IMR-90 (cell line): ENCODE measurements around the gene KIF3A. TPM values are rescaled to one million over a fixed set of nuclear protein-coding genes. Genes with fewer than 3 reads are reported as not detected.

Source experiments
- ATAC-seq: fragments of 200-7000 bp; cut with Tn5 transposase; 2 replicates; pipeline ENCODE4 v1.9.1; 2020; ENCODE audit warnings: low read depth, mild to moderate bottlenecking, moderate library complexity
- BruUV-seq: library from RNA; stranded (reverse); fragments of 400-500 nt; replicated peaks from 2 replicates; lab custom pipeline; 2021; lab: Mats Ljungman, UMichigan
- CTCF ChIA-PET: fragments of 300-600 bp; formaldehyde crosslinking; extraction: SDS; loops from one replicate; lab custom pipeline; 2021; ENCODE audit warnings: antibody characterized with exemption; lab: Yijun Ruan, JAX
- POLR2A ChIA-PET: fragments of 300-600 bp; sonication (Branson Sonifier 250); formaldehyde crosslinking; loops from one replicate; lab custom pipeline; 2022; ENCODE audit warnings: antibody characterized with exemption; ENCODE audit not compliant: unreplicated experiment; lab: Charles Lee
- DNase-seq: peaks from one replicate; pipeline ENCODE4 v3.0.0; 2013
- H2AFZ ChIP-seq: replicated peaks from 2 replicates; pipeline ENCODE3; 2013; ENCODE audit warnings: low read length, mild to moderate bottlenecking; ENCODE audit not compliant: poor library complexity
- H2AK5ac ChIP-seq: 2 replicates; pipeline ENCODE4 v1.6.1; 2013; ENCODE audit warnings: low read depth, low read length, inconsistent platforms
- H2AK9ac ChIP-seq: replicated peaks from 2 replicates; pipeline ENCODE3; 2013; ENCODE audit warnings: mild to moderate bottlenecking, low read depth, low read length, moderate library complexity; ENCODE audit not compliant: poor library complexity
- H2BK120ac ChIP-seq: 2 replicates; pipeline ENCODE4 v1.6.1; 2013; ENCODE audit warnings: low read depth, low read length, inconsistent platforms
- H2BK15ac ChIP-seq: 3 replicates; pipeline ENCODE4 v1.6.1; 2013; ENCODE audit warnings: low read depth, low read length, inconsistent platforms
- H2BK20ac ChIP-seq: 2 replicates; pipeline ENCODE4 v1.6.1; 2013; ENCODE audit warnings: low read depth, mild to moderate bottlenecking, inconsistent platforms, low read length, moderate library complexity
- H2BK5ac ChIP-seq: 2 replicates; pipeline ENCODE4 v1.6.1; 2013; ENCODE audit warnings: mild to moderate bottlenecking, low read depth, low read length, inconsistent platforms; ENCODE audit not compliant: poor library complexity, severe bottlenecking
- H3K14ac ChIP-seq: replicated peaks from 2 replicates; pipeline ENCODE4 v1.6.1; 2013; ENCODE audit warnings: low read depth, low read length, inconsistent platforms
- H3K18ac ChIP-seq: 2 replicates; pipeline ENCODE4 v1.6.1; 2013; ENCODE audit warnings: low read depth, low read length, control low read depth
- H3K23ac ChIP-seq: 2 replicates; pipeline ENCODE4 v1.6.1; 2013; ENCODE audit warnings: low read depth, low read length, inconsistent platforms
- H3K27ac ChIP-seq: 2 replicates; pipeline ENCODE4 v1.5.1; 2013; ENCODE audit warnings: mild to moderate bottlenecking, control low read depth, low read length; ENCODE audit not compliant: insufficient read depth
- H3K27me3 ChIP-seq: 2 replicates; pipeline ENCODE4 v1.6.1; 2013; ENCODE audit warnings: low read length; ENCODE audit not compliant: control insufficient read depth, insufficient read depth
- H3K36me3 ChIP-seq: 2 replicates; pipeline ENCODE4 v1.6.1; 2013; ENCODE audit warnings: low read length, mixed read lengths; ENCODE audit not compliant: control insufficient read depth, insufficient read depth
- H3K4ac ChIP-seq: 2 replicates; pipeline ENCODE4 v1.6.1; 2013; ENCODE audit warnings: low read depth, low read length, inconsistent platforms
- H3K4me1 ChIP-seq: 2 replicates; pipeline ENCODE4 v1.6.1; 2013; ENCODE audit warnings: low read length, mixed read lengths; ENCODE audit not compliant: control insufficient read depth, insufficient read depth
- H3K4me2 ChIP-seq: 2 replicates; pipeline ENCODE4 v1.6.1; 2013; ENCODE audit warnings: low read depth, mild to moderate bottlenecking, control low read depth, low read length, moderate library complexity
- H3K4me3 ChIP-seq: 2 replicates; pipeline ENCODE4 v1.5.1; 2013; ENCODE audit warnings: low read depth, mild to moderate bottlenecking, control low read depth, low read length, moderate library complexity; ENCODE audit not compliant: insufficient read depth
- H3K56ac ChIP-seq: 2 replicates; pipeline ENCODE4 v1.6.1; 2013; ENCODE audit warnings: low read length, inconsistent platforms; ENCODE audit not compliant: insufficient read depth; ENCODE audit errors: extremely low read depth
- H3K79me1 ChIP-seq, 2 experiments: 2 replicates each; pipeline ENCODE4 v1.6.1; 2013; ENCODE audit warnings: low read length in 2 of 2, inconsistent platforms in 1 of 2, low read depth in 1 of 2
- H3K9ac ChIP-seq: 2 replicates; pipeline ENCODE4 v1.6.1; 2013; ENCODE audit warnings: low read depth, low read length, control low read depth
- H3K9me1 ChIP-seq: 2 replicates; pipeline ENCODE4 v1.6.1; 2013; ENCODE audit warnings: low read length, inconsistent platforms; ENCODE audit not compliant: insufficient read depth
- H3K9me3 ChIP-seq: 2 replicates; pipeline ENCODE4 v1.6.1; 2013; ENCODE audit warnings: low read length; ENCODE audit not compliant: control insufficient read depth, insufficient read depth
- H4K20me1 ChIP-seq: 2 replicates; pipeline ENCODE4 v1.6.1; 2013; ENCODE audit warnings: low read length, inconsistent platforms; ENCODE audit not compliant: insufficient read depth
- H4K5ac ChIP-seq: 2 replicates; pipeline ENCODE4 v1.6.1; 2013; ENCODE audit warnings: mild to moderate bottlenecking, low read depth, low read length, control low read depth
- H4K8ac ChIP-seq, 2 experiments: 2 replicates each; pipeline ENCODE4 v1.6.1; 2013; ENCODE audit warnings: low read depth in 2 of 2, low read length in 2 of 2, control low read depth in 1 of 2, inconsistent platforms in 1 of 2
- H4K91ac ChIP-seq: 2 replicates; pipeline ENCODE4 v1.6.1; 2013; ENCODE audit warnings: low read depth, low read length, inconsistent platforms; ENCODE audit not compliant: insufficient read depth
- CEBPB ChIP-seq: IDR thresholded peaks from 2 replicates; pipeline ENCODE4 v1.6.1; 2012; ENCODE audit warnings: low read depth, low read length, improper control_type of control experiment
- CTCF ChIP-seq: conservative IDR thresholded peaks from 2 replicates; pipeline ENCODE4 v1.5.1; 2012; ENCODE audit warnings: mild to moderate bottlenecking, low read depth, low read length, improper control_type of control experiment
- FOS ChIP-seq: fragments of 150-350 bp; IDR thresholded peaks from 2 replicates; pipeline ENCODE4 v1.6.1; 2016; ENCODE audit warnings: low read depth, low read length
- MAFK ChIP-seq: IDR thresholded peaks from 2 replicates; pipeline ENCODE4 v1.6.1; 2012; ENCODE audit warnings: low read depth, low read length, improper control_type of control experiment
- MXI1 ChIP-seq: IDR thresholded peaks from 2 replicates; pipeline ENCODE4 v1.6.1; 2012; ENCODE audit warnings: low read depth, mild to moderate bottlenecking, low read length, moderate library complexity, borderline replicate concordance
- RAD21 ChIP-seq: IDR thresholded peaks from 2 replicates; pipeline ENCODE4 v1.6.1; 2012; ENCODE audit warnings: low read length, improper control_type of control experiment
- SMC3 ChIP-seq: fragments of 150-350 bp; IDR thresholded peaks from 2 replicates; pipeline ENCODE4 v1.6.1; 2016; ENCODE audit warnings: low read depth, mild to moderate bottlenecking, antibody characterized with exemption, low read length, moderate library complexity
- WGBS, 2 experiments: methylation state at CpG; one replicate each; pipeline versions ENCODE4 v1.1.5 to v1.1.7; 2013; ENCODE audit warnings: missing lambda C conversion rate in 2 of 2; ENCODE audit not compliant: insufficient read length in 1 of 2; ENCODE audit errors: extremely low coverage in 2 of 2; 5-methylcytosine and 5-hydroxymethylcytosine counted together
- dilution Hi-C: fragments of 300-500 bp; cut with HindIII; formaldehyde crosslinking; loops from one replicate; pipeline ENCODE4 v1.14.3; 2018; ENCODE audit warnings: low sequenced_read_pairs; ENCODE audit not compliant: unreplicated experiment
- in situ Hi-C: fragments of 300-500 bp; cut with MboI; formaldehyde crosslinking; loops from 3 replicates; pipeline ENCODE4 v1.14.3; 2019; ENCODE audit warnings: low sequenced_read_pairs, inconsistent platforms, mixed read lengths
- intact Hi-C: fragments of 100-400 bp; cut with micrococcal nuclease; formaldehyde crosslinking; loops from 2 replicates; pipeline ENCODE4 v1.10.0; 2022
- polyA plus RNA-seq, 3 experiments: library from polyadenylated mRNA; depleted of rRNA; stranded (reverse); fragments of >200 nt; gene quantifications; 2 replicates each; pipeline ENCODE4 v1.2.3, GENCODE V29; 2012; ENCODE audit warnings: low replicate concordance in 1 of 3
- total RNA-seq: library from RNA; depleted of rRNA; stranded (reverse); fragments of >200 nt; gene quantifications from 2 replicates; pipeline ENCODE4 v1.2.3, GENCODE V29; 2012

Gene KIF3A
- total and polyA plus RNA-seq, 2 of the 4 experiments (the other 2 are of a cell fraction), result 4.3 to 4.5 TPM

- H3K56ac ChIP-seq, result no peak overlapping the region
- H3K4me3 ChIP-seq, result no peak overlapping the region
- TF ChIP-seq RAD21, result no peak
- TF ChIP-seq FOS, result no peak
- TF ChIP-seq MAFK, result no peak
- TF ChIP-seq SMC3, result no peak
- no peak for TF ChIP-seq MXI1
- no peak for TF ChIP-seq CEBPB
- no peak for TF ChIP-seq CTCF
- H2AK5ac ChIP-seq, result peak overlapping the region; percentile 85
- no peak overlapping the region for H3K4me2 ChIP-seq
- H2BK20ac ChIP-seq, result peak overlapping the region; percentile 24; the same call in 1 of the 2 replicates
- DNase-seq (no peak), ATAC-seq (no peak)
- H3K27ac ChIP-seq, result peak overlapping the region; percentile 78; the same call in 1 of the 2 replicates
- H2BK120ac ChIP-seq, result no peak overlapping the region
- peaks cover 52% of the 10 kb centered on the region for H3K9me1 ChIP-seq
- H3K18ac ChIP-seq, result no peak overlapping the region
- H3K4ac ChIP-seq, result peak overlapping the region; percentile 61; the same call in 1 of the 2 replicates
- H3K9me3 ChIP-seq, result no peaks in the 10 kb centered on the region
- H3K79me1 ChIP-seq, result peaks cover 33 to 83% of the 10 kb centered on the region in 2 experiments
- H2BK5ac ChIP-seq, result no peak overlapping the region
- WGBS, 2 experiments, result 100% methylated on average over 1 of the region's 3 CpGs; no CpG with 5 or more reads in 1 of the 2 experiments
- CTCF ChIA-PET, result no interaction called here
- peak overlapping the region; percentile 91; the same call in 1 of the 2 replicates for H3K14ac ChIP-seq
- H3K27me3 ChIP-seq, result no peaks in the 10 kb centered on the region
- H2AFZ ChIP-seq, result no peak overlapping the region
- H2AK9ac ChIP-seq, result peak overlapping the region; percentile 32
- no TSS peak for BruUV-seq
- H2BK15ac ChIP-seq, result 0 out of 3 replicates have a peak overlapping the region, but pooled peaks have one; percentile 15
- dilution Hi-C loops, result no loop called here
- in situ Hi-C loops, result no loop called here
- H3K9ac ChIP-seq, result no peak overlapping the region
- H4K8ac ChIP-seq, result peak overlapping the region in 1 of 2 experiments; percentile 23; a peak in 2 of 4 replicates
- 0 out of 2 replicates have a peak overlapping the region, but pooled peaks have one; percentile 13 for H3K23ac ChIP-seq
- peaks cover 17% of the 10 kb centered on the region for H3K36me3 ChIP-seq
- intact Hi-C loops, result no loop called here
- H4K20me1 ChIP-seq, result peaks cover 54% of the 10 kb centered on the region
- H4K91ac ChIP-seq, result peak overlapping the region; percentile 19; the same call in 1 of the 2 replicates
- H3K4me1 ChIP-seq, result peaks cover 25% of the 10 kb centered on the region
- no peak overlapping the region for H4K5ac ChIP-seq
- POLR2A ChIA-PET, result no interaction called here
Measured at GRCh38 chr5:132768485-132768868, 31.1 kb upstream of the KIF3A start.
